ENCODE results near the gene MRPL23.
"Not testable (repeated sequence)": the region's sequence is repeated elsewhere in the genome, so short reads cannot be mapped to it uniquely, and the experiment has no call there.

Gene MRPL23

DNA sequence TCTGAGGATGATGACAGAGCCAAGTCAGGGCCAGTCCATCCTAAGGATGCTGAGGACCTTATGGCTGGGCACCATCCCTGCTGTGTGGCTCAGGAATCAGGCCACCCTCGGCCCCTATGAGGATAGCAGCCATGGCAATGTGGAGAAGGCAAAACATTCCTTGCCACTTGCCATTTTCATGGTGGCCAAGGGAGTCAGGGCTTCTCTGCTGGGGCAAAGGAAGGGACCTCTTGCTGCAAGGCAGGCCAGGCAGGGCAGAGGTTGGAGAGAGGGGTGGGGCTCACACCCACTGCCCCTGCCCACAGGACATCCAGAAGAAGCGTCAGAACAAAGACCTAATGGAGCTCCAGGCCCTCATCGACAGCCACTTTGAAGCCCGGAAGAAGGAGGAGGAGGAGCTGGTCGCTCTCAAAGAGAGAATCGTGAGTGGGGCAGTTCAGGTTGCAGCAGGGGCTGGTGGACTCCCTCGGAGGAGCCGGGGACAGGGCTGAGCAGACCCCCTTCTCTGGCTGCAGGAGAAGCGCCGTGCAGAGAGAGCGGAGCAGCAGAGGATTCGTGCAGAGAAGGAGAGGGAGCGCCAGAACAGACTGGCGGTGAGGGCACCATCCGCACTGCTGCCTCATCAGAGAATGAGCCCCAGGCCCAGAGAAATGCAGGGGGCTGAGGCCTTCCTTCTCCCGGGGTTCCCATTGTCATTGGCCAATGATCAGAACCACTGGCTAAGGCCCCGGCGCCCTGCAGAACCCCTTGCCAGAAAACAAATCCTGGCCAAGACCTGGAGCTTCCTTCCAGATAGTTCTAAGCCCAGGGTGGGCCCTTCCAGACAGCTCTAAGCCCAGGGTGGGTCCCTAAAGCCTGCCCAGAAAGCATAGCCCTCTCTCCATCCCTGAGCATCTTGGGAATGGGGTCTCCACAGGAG, 13.5 kb upstream of the MRPL23 start:
- no peak for DNase-seq (ENCODE audit: low read depth in 2 of 2)

DNA sequence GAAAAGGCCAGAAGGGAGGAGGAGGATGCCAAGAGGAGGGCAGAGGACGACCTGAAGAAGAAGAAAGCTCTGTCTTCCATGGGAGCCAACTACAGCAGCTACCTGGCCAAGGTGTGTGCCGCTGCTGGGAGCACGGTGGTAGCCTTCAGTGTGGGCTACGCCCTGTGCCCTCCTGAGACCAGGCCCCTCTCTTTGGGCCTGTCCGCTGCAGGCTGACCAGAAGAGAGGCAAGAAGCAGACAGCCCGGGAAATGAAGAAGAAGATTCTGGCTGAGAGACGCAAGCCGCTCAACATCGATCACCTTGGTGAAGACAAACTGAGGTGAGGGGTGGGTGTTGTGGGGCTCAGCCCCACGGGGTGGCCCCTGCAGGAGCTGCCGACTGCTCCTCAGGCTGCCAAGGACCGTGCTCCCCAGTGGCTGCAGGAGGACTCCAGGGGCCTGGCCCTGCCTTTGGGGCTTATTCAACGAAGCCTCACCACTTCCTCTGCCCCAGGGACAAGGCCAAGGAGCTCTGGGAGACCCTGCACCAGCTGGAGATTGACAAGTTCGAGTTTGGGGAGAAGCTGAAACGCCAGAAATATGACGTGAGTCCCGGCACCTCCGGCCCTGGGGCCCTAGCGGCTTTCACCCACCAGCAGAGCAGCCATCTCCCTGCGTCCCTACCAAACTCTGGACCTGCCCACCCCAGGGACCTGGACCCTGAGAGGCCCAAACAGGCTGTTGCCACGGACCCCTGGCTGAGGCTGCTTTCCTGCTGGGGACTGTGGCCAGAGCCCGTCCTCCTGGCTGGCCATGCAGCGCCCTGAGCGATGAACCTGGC, 12.6 kb upstream of the MRPL23 start:
- no peak for DNase-seq (ENCODE audit: low read depth in 2 of 2)

DNA sequence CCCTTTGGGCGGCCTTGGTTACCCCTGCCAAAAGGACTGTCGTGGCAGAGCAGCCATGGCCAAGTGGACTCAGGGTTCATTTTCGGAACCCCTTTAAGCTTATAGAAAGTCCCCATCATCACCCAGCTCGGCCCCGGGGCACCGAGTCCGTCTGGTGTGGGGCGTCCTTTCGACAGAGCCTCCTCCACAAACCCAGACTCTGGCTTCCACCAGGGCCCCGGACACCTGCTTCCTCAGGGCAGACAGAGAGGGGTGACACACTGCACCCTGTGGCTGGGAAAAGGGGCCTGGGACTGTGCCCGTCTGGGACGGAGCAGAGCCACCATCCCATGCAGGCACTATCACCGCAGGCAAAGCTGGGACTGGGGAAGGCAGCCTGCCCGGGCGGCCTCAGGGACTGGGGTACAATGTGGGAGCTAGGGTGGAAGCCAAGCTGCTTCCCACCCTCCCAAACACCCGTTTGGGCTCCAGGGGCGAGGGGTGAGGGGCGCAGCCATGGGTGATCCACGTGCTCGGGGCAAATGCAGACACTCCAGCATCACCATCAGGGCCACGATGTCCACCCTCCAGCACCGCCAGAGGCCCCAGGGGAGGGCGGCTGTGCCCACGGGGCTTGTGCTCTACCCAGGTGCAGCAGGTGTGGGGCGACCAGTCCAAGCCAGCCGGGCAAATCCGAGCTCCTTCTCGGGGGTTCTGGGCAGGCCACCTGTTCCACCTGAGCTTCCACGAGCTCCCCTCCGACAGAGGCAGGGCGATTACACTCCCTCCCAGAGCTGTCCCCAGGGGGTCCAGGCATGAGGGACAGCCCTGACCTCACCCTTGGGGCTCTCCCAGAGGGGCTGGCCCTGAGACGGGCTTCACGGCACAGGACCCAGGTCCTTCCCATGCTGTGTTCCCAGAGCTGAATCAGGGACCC, 11.7 kb upstream of the MRPL23 start:
- DNase-seq (ENCODE audit: low read depth in 2 of 2): no peak

DNA sequence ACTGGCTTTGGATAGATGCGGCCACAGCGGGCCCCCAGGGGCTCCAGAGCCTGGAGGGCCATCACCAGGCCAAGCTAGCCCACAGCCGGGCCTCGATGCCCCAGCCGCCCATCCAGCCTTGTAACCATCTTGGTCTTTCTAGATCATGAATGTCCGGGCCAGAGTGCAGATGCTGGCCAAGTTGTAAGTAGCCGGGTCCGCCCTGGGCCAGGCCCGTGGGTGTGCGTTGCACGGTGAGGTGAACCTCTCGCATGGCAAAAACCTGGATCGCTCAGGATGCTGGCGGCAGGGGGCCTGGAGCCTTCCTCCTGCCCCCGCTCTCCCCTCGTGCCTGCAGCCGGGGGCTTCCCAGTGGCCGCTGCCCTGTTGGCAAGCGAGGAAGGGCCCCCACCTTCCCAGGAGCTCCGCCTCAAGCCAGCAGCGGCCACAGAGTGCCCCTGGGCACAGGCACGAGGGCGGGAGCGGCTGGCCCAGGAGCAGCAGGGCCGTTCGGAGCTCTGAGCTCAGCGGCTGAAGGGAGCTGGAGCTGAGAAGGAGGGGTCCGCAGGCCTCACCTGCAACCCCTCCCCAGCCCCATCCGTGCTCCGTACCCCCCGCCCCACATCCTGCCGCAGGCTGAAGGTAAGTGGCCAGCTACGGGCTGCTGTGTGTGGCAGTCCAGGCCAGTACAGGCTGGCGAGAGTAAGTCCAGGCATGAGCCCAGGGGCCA, 10.9 kb upstream of the MRPL23 start:
- no peak for DNase-seq (ENCODE audit: low read depth in 2 of 2)

DNA sequence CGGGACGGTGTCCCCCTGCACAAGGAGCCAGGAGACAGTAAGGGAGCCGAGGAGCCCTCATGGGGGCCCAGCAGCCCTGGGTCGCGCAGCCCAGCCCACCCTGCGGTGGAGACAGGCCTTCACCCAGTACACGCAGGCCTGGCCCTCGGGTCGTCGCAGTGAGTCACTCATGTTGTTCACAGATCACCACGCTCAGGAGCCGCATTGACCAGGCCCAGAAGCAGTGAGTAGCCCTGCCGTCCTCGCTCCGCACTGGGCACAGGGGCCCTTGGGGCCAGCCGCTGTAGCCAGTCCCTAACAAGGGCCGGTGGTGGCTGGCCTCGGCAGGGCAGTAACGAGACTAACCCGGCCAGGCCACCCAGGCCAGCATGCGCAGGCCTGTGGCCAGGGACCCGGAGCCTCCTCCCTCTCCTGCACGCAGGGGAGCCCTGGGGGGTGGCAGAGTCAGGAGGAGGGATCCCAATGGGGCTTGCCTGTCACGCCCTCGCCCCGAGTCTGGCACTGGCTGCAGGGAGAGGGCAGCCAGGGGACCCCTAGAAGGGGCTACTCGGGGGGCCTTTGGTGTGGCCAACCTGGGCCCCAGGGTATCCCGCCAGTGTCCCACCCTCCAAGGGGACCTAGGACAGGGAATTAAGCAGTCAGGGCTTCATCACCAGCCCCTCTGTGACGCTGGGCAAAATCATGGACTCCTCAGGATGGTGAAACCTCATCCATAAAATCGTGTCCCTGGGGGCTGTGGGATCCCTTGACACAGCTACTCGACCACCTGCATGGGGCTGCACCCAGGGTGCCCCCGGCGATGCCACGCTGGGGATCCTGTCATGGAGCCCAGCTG, 10.1 kb upstream of the MRPL23 start:
- no peak for DNase-seq (ENCODE audit: low read depth in 2 of 2)

DNA sequence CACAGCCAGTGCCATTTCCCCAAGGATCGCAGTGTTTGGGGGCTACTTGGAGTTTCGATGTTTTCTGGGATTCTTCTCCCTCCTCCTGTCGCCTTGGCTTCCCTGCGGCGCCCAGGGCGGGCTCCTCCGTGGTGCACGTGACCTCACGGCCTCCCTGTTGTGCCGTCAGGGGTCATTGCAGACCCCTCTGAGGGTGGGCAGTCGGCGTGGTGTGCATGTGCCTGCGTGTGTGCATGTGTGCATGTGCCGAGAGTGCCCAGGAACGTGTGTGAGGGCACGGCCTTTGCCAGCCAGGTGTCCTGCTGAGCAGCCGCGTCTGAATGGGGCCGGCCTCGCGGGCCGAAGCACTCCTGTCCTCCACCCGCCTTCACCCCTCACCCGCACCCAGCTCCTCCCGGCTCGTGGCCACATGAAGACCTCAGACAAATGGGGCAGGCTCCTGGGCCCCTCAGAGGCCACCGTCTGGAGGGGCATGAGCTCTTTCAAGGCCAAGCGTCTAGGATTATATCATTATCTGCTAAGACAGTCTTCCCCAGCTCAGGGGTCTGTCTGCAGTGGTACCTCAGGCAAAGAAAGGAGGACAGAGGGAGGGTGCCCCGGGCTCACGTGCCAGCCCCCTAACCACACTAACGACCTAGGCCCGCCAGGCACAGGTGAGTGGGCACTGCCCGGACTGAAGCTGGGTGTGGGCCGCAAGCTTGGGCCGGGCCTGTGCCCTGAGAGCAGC, 9.4 kb upstream of the MRPL23 start:
- no peak for DNase-seq (ENCODE audit: low read depth in 2 of 2)

DNA sequence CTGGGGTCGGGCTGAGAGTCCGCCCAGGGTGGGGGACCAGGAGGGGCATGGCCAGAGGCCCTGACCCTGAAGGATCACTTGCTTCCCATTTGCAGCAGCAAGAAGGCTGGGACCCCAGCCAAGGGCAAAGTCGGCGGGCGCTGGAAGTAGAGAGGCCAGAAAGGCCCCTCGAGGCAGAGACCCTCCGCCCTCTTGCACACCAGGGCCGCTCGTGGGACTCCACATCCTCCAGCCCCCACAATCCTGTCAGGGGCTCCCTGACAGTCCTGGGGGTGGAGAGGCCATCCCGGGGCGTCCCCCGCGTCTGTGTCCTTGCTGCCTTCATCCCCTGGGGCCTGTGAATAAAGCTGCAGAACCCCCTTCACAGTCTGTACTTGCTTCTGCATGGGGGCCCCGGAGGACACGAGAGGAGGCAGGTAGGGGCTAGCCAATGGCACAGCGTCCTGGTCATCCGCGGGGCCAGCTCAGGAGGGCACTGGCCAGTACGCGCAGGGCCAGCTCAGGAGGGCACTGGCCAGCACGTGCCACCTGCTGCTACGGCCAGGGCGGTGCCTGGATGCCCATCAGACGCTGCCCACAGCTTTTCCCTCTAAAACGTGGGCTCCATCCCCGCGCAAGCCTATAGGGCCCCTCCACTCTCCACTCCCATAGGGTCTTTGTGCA, 8.7 kb upstream of the MRPL23 start:
- DNase-seq (ENCODE audit: low read depth in 2 of 2): no peak

DNA sequence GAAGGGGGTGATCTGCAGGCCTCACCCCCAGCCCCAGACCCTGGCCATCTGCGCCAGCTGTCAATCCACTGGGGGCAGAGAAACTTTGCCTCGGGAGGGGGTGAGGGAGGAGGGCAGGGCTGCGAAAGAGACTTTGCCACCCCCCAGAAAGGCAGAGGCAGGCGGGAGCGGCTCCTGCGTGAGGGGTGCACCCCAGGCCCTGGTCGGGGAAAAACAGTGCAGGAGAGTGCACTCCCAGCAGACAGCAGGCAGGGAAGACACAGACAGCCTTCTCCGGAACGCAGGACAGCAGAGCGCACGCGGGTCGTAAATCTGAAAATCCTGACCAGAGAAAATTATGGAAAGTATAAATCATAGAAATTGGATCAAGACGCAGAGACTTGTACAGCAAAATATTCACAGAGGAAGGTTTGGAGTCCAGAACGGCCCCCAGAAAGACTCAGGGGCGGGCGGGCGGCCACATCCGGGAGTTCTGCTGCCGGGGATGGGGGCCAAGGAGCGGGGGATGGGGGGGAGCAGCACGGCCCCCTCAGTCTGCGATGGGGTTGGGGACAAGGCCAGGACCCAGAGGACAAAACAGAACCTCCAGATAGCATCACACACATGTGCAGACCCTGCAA, 8.0 kb upstream of the MRPL23 start:
- DNase-seq (ENCODE audit: low read depth in 2 of 2): no peak

DNA sequence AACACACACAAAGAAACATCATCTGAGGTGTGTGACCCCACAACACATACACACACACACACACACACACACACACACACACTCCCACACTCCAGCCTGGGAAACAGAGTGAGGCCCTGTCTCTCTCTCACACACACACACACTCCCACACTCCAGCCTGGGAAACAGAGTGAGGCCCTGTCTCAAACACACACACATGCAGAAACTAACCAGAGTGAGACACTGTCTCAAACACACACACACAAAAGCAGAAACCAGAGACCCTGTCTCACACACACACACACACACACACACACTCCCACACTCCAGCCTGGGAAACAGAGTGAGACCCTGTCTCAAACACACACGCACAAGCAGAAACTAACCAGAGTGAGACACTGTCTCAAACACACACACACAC, 7.3 kb upstream of the MRPL23 start:
- DNase-seq (ENCODE audit: low read depth in 2 of 2): not testable (repeated sequence)

DNA sequence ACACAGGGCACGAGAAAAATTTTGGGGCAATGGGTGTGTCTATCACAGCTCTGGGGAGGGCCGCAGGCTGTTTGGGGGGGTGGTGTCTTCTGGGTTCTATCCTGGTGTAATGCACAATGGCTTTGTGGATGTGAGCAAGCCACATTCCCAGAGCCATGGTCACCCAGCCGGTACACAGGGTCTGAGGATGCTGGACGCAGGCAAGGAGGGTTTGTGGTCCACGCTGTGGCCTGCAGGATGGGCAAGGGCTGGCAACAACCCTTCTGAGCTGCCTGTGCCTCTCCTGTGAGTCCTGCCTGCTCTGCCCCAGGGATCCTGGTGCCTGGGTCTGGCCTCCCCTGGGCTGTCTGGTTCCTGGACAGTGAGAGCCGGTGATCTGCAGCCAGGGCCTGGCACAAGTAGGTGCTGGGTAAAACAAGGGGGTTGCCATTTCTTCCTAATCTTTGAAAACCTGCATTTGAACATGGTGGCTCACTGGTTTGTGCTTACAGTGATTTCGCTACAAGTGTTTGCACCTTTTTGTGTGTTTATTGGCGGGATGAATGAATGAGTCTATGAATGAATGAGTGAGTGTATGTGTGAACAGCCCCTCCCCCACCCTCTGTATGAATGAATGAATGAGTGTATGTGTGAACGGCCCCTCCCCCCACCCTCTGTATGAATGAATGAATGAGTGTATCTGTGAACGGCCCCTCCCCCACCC, 4.4 kb upstream of the MRPL23 start:
- no peak for DNase-seq (ENCODE audit: low read depth in 2 of 2)

DNA sequence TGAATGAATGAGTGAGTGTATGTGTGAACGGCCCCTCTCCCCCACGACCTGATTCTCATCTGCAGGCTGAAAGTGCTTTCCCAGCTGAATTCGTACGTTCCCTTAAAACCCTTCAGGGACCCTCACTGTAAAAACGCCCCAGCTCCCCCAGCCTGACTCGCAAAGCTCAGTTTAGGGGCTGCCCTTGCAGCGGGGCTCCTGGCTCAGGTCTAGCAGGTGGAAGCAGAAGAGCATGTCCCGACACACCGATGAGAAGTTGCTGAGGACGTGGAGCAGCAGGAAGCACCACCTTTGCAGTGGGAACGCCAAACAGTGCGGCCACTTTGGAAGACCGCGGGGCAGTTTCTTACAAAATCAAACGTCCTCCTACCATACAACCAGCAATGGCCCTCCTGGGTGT, 3.6 kb upstream of the MRPL23 start:
- no peak for DNase-seq (ENCODE audit: low read depth in 2 of 2)

DNA sequence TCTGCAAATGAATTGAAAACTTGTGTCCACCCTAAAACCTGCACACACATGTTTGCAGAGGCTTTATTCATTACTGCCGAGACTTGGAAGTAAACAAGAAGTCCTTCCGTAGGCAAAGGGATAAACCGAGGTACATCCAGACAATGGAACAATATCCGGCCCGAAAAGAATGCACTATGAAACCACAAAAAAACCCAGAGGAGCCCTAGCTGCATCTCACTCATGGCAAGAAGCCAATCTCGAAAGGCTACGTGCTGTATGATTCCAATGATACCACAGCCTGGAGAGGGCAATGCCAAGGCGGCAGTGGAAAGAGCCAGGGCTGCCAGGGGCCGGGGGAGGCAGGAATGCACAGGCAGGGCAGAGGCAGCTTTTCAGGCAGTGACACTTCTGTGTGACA, 3.2 kb upstream of the MRPL23 start:
- no peak for DNase-seq (ENCODE audit: low read depth in 2 of 2)

DNA sequence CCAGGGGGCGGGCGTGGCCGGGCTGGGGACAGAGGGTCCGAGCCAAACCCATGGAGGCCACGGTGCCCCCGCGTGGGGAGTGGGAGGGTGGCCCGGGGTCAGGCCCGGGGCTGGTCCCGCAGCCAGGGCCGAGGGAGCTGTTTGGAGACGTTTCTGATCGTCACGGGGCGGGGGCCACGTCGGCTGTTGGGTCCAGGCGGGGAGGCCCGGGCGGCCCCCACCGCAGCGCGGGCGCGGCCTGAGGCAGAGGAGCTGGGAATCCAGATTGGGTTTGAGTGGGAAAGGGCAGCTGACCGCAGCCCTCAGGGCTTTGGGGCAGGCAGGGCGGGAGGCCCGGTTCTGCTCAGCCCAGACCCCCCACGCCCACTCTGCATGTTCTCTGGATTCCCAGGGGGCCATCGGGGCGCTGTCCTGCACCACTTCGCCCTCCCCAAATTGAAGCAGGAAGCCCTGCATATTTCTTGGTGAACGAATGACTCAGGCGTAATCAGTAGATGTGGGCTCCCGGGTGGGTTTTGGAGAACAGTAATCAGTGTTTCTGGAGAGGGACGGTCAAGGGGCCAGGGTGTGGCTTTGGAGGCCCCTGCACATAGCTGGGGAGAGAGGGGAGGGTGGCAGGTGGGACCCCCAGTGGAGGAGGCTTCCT, 583 bp downstream of the MRPL23 start:
- DNase-seq (ENCODE audit: low read depth in 2 of 2): no peak

DNA sequence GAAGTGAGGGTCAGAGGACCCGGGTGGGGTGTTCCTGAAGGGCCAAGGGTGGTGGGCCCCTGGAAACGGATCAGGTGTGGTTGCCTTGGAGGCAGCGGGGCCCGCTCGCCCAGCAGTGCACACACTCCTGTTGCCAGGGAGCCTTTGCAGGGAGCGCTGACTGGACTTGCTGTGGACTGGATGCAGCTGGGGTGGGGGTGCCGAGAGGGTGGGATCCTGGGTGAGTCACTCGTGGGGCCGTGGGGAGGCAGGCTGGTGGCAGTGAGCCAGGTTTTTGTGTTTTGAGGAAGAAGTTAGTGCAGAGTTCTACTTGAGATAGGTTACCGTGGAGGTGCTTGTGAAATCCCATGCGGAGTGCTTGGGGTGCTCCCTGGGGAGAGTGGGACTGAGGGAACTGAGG, 1.3 kb downstream of the MRPL23 start:
- DNase-seq (ENCODE audit: low read depth in 2 of 2): no peak

DNA sequence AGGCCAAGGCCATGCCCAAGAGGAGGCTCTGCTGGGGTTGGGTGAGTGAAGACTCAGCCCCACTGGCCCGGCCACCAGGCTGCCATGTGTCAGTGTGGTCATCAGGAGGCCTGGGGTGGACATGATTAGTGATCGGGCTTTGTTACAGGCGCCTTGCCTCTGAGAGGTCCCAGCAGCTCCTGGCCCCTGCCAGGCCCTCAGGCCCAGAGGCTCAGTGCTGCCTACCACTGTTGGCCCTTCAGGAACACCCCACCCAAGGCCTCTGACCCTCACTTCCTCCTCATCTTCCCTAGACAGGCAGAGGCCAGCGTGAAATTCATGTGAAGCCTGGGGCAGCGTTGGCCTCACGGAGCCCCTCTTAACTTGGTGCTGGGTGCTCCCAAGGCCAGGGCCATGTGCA, 2.2 kb downstream of the MRPL23 start:
- no peak for DNase-seq (ENCODE audit: low read depth in 2 of 2)

DNA sequence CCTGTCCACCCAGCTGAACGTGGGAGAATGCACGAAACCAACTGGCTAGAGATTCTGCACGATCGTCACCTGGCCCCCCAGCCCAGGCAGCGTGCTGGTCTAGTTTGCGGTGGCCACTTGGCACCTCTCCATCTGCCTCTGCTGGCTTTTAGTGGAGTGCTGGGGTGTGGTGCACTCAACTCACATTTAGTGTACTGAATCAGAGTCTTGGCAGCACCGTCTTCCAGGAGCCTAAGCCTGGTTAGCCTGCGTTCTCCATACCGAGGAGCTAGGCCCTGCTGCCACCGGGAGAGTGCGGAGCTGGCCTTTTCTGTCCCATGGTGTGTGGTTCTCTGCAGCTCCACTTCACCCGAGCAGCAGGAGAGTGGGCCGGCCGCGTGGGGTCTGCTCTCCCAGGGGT, 2.8 kb downstream of the MRPL23 start:
- no peak for DNase-seq (ENCODE audit: low read depth in 2 of 2)

DNA sequence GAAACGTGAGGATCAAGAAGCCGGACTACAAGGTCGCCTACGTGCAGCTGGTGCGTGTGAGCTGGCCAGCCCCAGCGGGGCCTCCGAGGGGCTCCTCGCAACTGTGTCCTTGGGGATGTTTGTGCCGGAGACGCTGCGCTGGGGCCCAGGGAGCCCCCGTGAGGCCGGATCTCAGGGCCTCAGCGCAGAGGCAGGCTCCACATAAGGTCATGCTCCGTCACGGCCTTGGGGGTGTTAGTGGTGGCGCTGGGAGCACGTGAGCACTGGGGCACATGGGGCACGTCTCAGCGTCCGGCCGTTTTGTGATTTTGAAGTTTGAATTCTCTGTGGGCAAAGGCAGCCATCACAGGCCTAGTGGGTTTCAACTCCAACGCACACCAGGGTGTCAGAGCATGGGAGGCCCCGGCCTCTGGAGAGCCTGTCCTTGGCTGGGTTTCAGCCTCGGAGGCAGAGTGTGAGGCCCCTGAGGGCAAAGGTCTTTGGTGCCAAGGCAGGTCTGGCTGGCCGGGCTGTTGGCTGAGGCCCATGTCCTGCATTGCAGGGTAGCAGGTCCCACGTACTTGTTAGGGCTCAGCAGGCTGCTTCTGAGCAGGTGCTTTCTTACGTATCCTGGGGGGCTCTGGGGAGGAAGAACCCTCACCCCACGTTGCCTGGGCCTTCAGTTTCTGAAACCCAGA, 5.8 kb downstream of the MRPL23 start:
- DNase-seq (ENCODE audit: low read depth in 2 of 2): no peak

Measured in stimulated activated CD4-positive, alpha-beta T cell treated with anti-CD3 and anti-CD28 coated beads, Interleukin-15, amount 100 ng/mL, for 48 hours (primary cell).